HepG2 (cell line): ENCODE measurements around the gene TACC2. TPM values are rescaled to one million over a fixed set of nuclear protein-coding genes. Genes with fewer than 3 reads are reported as not detected.
A peak's percentile ranks its signal among the peaks of the same experiment; 100 is the strongest.

ENCODE experiments used
- KDM2A ChIP-seq: sonication (generic); formaldehyde crosslinking; IDR thresholded peaks from 2 replicates; pipeline ENCODE4 v1.4.0; 2020; ENCODE audit warnings: low read depth, missing genetic modification reagents, borderline replicate concordance
- KLF13 ChIP-seq: sonication (generic); formaldehyde crosslinking; IDR thresholded peaks from 2 replicates; pipeline ENCODE4 v1.4.0; 2020; ENCODE audit warnings: mild to moderate bottlenecking, missing genetic modification reagents
- NR2F6 ChIP-seq, 2 experiments: IDR thresholded peaks; 2 replicates each; pipeline ENCODE4 v1.6.1; 2016; ENCODE audit warnings: antibody characterized with exemption in 1 of 2, mild to moderate bottlenecking in 1 of 2
- SIN3A ChIP-seq: IDR thresholded peaks from 2 replicates; pipeline ENCODE4 v1.6.1; 2011; ENCODE audit warnings: low read depth, mild to moderate bottlenecking, control low read depth, low read length, borderline replicate concordance
- SRSF9 ChIP-seq: fragments of 200-400 bp; formaldehyde crosslinking; IDR thresholded peaks from 2 replicates; pipeline ENCODE4 v1.6.1; 2018; ENCODE audit warnings: borderline replicate concordance, mild to moderate bottlenecking, low read depth, low read length; ENCODE audit not compliant: insufficient read depth, poor library complexity, severe bottlenecking
- WIZ ChIP-seq: sonication (generic); formaldehyde crosslinking; IDR thresholded peaks from 2 replicates; pipeline ENCODE4 v1.5.1; 2020; ENCODE audit warnings: mild to moderate bottlenecking, missing genetic modification reagents
- ZNF329 ChIP-seq: sonication (generic); formaldehyde crosslinking; IDR thresholded peaks from 2 replicates; pipeline ENCODE4 v1.9.0; 2021; ENCODE audit warnings: low read depth, mild to moderate bottlenecking, missing genetic modification reagents
- ZNF557 ChIP-seq: sonication (generic); formaldehyde crosslinking; IDR thresholded peaks from 2 replicates; pipeline ENCODE4 v1.4.0; 2020; ENCODE audit warnings: missing genetic modification reagents
- polyA plus RNA-seq, 8 experiments: library from polyadenylated mRNA; depleted of rRNA in 3 of 8; stranded (reverse) in 7 of 8; unstranded in 1 of 8; fragments of >200 nt; fragmentation: Illumina TruSeq in 4 of 8; extraction: Trizol in 4 of 8; gene quantifications; 2 replicates each; pipeline versions ENCODE4 v1.2.1 to v1.2.3, GENCODE V29; 2011 to 2016; ENCODE audit warnings: low read depth in 4 of 8, missing spikeins in 1 of 8, mixed read lengths in 1 of 8; ENCODE audit not compliant: insufficient read depth in 1 of 8
- total RNA-seq, 5 experiments: library from RNA; depleted of rRNA; stranded (reverse); fragments of >200 nt; fragmentation: Illumina TruSeq; extraction: Trizol; gene quantifications; 2 replicates each; pipeline ENCODE4 v1.2.3, GENCODE V29; 2016; ENCODE audit warnings: low read depth in 1 of 5
- TF ChIP-seq, protein P1 (sequence below): sonication (generic); formaldehyde crosslinking; IDR thresholded peaks from 2 replicates; pipeline ENCODE4 v1.4.0; 2020; ENCODE audit warnings: missing genetic modification reagents
- TF ChIP-seq, protein P2 (sequence below): sonication (generic); formaldehyde crosslinking; IDR thresholded peaks from 2 replicates; pipeline ENCODE4 v1.5.1; 2020; ENCODE audit warnings: mild to moderate bottlenecking, missing genetic modification reagents, moderate library complexity
- TF ChIP-seq, protein P3 (sequence below): IDR thresholded peaks from 2 replicates; pipeline ENCODE4 v1.6.1; 2016
- TF ChIP-seq, protein P4 (sequence below): sonication (generic); formaldehyde crosslinking; IDR thresholded peaks from 2 replicates; pipeline ENCODE4 v1.4.0; 2020; ENCODE audit warnings: missing genetic modification reagents, borderline replicate concordance
- TF ChIP-seq, protein P5 (sequence below): IDR thresholded peaks from 2 replicates; pipeline ENCODE4 v1.6.1; 2012; ENCODE audit warnings: low read depth, low read length, improper control_type of control experiment
- TF ChIP-seq, protein P6 (sequence below): sonication (generic); formaldehyde crosslinking; IDR thresholded peaks from 2 replicates; pipeline ENCODE4 v1.8.1; 2023; ENCODE audit warnings: missing genetic modification reagents, inconsistent platforms, borderline replicate concordance
- TF ChIP-seq, protein P7 (sequence below): IDR thresholded peaks from 2 replicates; pipeline ENCODE4 v1.6.1; 2016; ENCODE audit warnings: missing compliant biosample characterization, missing genetic modification reagents, borderline replicate concordance

TACC2 gene
- total and polyA plus RNA-seq, 2 of the 13 experiments (the other 11 are each of a cell fraction or from before 2014, with no cell fraction given) = 11.8 to 16.0 TPM

DNA sequence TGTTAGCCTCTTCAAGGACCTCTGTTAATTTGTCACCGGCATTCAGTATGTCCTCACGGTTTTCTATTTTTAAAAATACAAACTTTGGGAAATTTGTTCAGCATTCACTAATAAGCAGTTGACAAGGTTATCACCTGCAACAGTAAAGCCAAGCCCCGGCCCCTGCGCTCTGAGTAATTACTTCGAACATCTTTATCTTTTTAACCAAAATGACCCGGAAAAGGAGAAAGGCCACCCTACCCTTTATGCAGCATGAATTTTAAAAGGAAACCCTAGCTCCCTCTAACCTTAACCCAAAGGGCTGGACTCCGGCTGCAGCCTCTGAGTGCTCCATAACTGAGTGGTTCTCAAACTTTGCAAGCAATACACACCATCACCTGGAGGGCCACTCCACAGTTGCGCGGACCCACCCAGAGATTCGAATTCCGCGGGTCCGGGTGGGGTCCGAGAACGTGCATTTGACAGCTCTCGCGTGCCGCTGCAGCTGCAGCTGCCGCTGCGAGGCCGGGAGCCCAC is 14.9 kb upstream of the TACC2 start (continued):
- TF ChIP-seq, protein P1, sequence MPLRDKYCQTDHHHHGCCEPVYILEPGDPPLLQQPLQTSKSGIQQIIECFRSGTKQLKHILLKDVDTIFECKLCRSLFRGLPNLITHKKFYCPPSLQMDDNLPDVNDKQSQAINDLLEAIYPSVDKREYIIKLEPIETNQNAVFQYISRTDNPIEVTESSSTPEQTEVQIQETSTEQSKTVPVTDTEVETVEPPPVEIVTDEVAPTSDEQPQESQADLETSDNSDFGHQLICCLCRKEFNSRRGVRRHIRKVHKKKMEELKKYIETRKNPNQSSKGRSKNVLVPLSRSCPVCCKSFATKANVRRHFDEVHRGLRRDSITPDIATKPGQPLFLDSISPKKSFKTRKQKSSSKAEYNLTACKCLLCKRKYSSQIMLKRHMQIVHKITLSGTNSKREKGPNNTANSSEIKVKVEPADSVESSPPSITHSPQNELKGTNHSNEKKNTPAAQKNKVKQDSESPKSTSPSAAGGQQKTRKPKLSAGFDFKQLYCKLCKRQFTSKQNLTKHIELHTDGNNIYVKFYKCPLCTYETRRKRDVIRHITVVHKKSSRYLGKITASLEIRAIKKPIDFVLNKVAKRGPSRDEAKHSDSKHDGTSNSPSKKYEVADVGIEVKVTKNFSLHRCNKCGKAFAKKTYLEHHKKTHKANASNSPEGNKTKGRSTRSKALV (CRISPR knock-in tag) = no peak
- TF ChIP-seq, protein P2, sequence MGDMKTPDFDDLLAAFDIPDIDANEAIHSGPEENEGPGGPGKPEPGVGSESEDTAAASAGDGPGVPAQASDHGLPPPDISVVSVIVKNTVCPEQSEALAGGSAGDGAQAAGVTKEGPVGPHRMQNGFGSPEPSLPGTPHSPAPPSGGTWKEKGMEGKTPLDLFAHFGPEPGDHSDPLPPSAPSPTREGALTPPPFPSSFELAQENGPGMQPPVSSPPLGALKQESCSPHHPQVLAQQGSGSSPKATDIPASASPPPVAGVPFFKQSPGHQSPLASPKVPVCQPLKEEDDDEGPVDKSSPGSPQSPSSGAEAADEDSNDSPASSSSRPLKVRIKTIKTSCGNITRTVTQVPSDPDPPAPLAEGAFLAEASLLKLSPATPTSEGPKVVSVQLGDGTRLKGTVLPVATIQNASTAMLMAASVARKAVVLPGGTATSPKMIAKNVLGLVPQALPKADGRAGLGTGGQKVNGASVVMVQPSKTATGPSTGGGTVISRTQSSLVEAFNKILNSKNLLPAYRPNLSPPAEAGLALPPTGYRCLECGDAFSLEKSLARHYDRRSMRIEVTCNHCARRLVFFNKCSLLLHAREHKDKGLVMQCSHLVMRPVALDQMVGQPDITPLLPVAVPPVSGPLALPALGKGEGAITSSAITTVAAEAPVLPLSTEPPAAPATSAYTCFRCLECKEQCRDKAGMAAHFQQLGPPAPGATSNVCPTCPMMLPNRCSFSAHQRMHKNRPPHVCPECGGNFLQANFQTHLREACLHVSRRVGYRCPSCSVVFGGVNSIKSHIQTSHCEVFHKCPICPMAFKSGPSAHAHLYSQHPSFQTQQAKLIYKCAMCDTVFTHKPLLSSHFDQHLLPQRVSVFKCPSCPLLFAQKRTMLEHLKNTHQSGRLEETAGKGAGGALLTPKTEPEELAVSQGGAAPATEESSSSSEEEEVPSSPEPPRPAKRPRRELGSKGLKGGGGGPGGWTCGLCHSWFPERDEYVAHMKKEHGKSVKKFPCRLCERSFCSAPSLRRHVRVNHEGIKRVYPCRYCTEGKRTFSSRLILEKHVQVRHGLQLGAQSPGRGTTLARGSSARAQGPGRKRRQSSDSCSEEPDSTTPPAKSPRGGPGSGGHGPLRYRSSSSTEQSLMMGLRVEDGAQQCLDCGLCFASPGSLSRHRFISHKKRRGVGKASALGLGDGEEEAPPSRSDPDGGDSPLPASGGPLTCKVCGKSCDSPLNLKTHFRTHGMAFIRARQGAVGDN (CRISPR knock-in tag) = no peak; the same call in 1 of the 2 replicates
- TF ChIP-seq, protein P3, sequence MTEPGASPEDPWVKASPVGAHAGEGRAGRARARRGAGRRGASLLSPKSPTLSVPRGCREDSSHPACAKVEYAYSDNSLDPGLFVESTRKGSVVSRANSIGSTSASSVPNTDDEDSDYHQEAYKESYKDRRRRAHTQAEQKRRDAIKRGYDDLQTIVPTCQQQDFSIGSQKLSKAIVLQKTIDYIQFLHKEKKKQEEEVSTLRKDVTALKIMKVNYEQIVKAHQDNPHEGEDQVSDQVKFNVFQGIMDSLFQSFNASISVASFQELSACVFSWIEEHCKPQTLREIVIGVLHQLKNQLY = no peak
- TF ChIP-seq NR2F6 (IDR thresholded peaks at IDR 0.05) (no peak), NR2F6 (CRISPR knock-in tag; IDR thresholded peaks at IDR 0.05) (no peak), KLF13 (CRISPR knock-in tag) (no peak), WIZ (CRISPR knock-in tag) (no peak), KDM2A (CRISPR knock-in tag) (no peak), SIN3A (no peak), SRSF9 (no peak), ZNF557 (CRISPR knock-in tag) (0 out of 2 replicates have a peak, but pooled peaks have one; percentile 68), ZNF329 (CRISPR knock-in tag) (no peak)
- TF ChIP-seq, protein P4, sequence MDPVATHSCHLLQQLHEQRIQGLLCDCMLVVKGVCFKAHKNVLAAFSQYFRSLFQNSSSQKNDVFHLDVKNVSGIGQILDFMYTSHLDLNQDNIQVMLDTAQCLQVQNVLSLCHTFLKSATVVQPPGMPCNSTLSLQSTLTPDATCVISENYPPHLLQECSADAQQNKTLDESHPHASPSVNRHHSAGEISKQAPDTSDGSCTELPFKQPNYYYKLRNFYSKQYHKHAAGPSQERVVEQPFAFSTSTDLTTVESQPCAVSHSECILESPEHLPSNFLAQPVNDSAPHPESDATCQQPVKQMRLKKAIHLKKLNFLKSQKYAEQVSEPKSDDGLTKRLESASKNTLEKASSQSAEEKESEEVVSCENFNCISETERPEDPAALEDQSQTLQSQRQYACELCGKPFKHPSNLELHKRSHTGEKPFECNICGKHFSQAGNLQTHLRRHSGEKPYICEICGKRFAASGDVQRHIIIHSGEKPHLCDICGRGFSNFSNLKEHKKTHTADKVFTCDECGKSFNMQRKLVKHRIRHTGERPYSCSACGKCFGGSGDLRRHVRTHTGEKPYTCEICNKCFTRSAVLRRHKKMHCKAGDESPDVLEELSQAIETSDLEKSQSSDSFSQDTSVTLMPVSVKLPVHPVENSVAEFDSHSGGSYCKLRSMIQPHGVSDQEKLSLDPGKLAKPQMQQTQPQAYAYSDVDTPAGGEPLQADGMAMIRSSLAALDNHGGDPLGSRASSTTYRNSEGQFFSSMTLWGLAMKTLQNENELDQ (CRISPR knock-in tag) = no peak
- TF ChIP-seq, protein P5, sequence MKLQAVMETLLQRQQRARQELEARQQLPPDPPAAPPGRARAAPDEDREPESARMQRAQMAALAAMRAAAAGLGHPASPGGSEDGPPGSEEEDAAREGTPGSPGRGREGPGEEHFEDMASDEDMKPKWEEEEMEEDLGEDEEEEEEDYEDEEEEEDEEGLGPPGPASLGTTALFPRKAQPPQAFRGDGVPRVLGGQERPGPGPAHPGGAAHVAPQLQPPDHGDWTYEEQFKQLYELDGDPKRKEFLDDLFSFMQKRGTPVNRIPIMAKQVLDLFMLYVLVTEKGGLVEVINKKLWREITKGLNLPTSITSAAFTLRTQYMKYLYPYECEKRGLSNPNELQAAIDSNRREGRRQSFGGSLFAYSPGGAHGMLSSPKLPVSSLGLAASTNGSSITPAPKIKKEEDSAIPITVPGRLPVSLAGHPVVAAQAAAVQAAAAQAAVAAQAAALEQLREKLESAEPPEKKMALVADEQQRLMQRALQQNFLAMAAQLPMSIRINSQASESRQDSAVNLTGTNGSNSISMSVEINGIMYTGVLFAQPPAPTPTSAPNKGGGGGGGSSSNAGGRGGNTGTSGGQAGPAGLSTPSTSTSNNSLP = no peak
- TF ChIP-seq, protein P6, sequence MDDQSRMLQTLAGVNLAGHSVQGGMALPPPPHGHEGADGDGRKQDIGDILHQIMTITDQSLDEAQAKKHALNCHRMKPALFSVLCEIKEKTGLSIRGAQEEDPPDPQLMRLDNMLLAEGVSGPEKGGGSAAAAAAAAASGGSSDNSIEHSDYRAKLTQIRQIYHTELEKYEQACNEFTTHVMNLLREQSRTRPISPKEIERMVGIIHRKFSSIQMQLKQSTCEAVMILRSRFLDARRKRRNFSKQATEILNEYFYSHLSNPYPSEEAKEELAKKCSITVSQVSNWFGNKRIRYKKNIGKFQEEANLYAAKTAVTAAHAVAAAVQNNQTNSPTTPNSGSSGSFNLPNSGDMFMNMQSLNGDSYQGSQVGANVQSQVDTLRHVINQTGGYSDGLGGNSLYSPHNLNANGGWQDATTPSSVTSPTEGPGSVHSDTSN (CRISPR knock-in tag) = no peak
- TF ChIP-seq, protein P7, sequence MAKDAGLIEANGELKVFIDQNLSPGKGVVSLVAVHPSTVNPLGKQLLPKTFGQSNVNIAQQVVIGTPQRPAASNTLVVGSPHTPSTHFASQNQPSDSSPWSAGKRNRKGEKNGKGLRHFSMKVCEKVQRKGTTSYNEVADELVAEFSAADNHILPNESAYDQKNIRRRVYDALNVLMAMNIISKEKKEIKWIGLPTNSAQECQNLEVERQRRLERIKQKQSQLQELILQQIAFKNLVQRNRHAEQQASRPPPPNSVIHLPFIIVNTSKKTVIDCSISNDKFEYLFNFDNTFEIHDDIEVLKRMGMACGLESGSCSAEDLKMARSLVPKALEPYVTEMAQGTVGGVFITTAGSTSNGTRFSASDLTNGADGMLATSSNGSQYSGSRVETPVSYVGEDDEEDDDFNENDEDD = 0 out of 2 replicates have a peak, but pooled peaks have one; percentile 53
